Transverse colon (tissue), 4 donors: ENCODE measurements around the gene LRRC4B.

Source experiments
- POLR2A ChIP-seq: fragments of 450-650 bp; IDR thresholded peaks from one replicate; pipeline ENCODE4 v1.6.1; 2016; ENCODE audit warnings: antibody characterized with exemption, mild to moderate bottlenecking, moderate library complexity
- POLR2AphosphoS5 ChIP-seq, 3 donors: sonication (generic); formaldehyde crosslinking; IDR thresholded peaks; one replicate each; pipeline ENCODE4 v1.6.1; 2016; ENCODE audit warnings: antibody characterized with exemption in 3 of 3
- TF ChIP-seq, protein P1 (sequence below), 5 experiments: fragments of 200-600 bp in 3 of 5; fragments of 450-650 bp in 2 of 5; sonication (generic) in 3 of 5; IDR thresholded peaks; 1 replicate in 2 of 5; 2 replicates in 3 of 5; pipeline ENCODE4 v1.5.1; 2016 to 2017; ENCODE audit warnings: antibody characterized with exemption in 5 of 5, inconsistent platforms in 3 of 5, mild to moderate bottlenecking in 2 of 5, moderate library complexity in 1 of 5

DNA sequence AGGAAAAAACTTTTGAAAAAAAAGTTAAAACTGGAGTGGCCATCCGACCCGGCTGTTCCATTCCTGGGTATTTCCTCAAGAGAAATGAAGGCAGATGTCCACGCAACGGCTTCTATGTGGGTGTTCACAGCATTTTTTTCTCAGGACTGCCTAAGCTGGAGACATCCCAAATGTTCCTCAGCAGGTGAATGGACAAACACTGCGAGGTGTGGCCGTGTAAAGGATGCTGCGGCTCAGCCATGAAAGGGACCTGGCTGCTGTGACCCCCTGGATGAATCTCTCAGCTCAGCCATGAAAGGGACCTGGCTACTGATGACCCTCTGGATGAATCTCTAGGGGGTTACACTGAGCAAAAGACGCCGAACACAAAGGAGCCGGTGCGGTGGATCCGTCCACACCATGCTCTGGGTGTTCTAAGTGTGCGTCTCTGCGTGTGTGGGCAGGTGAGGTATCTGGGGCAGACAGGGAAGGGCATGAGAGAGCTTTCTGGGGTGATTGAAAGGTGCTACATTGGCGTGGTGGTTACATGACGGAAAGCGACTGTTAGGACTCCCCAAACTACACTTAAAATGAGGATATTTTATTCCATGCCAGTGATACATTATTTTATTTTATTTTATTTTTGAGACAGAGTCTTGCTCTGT lies 47.3 kb downstream of the LRRC4B start:
- TF ChIP-seq, protein P1, sequence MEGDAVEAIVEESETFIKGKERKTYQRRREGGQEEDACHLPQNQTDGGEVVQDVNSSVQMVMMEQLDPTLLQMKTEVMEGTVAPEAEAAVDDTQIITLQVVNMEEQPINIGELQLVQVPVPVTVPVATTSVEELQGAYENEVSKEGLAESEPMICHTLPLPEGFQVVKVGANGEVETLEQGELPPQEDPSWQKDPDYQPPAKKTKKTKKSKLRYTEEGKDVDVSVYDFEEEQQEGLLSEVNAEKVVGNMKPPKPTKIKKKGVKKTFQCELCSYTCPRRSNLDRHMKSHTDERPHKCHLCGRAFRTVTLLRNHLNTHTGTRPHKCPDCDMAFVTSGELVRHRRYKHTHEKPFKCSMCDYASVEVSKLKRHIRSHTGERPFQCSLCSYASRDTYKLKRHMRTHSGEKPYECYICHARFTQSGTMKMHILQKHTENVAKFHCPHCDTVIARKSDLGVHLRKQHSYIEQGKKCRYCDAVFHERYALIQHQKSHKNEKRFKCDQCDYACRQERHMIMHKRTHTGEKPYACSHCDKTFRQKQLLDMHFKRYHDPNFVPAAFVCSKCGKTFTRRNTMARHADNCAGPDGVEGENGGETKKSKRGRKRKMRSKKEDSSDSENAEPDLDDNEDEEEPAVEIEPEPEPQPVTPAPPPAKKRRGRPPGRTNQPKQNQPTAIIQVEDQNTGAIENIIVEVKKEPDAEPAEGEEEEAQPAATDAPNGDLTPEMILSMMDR (IDR thresholded peaks at IDR 0.05), result no peak
- TF ChIP-seq POLR2A (no peak), POLR2AphosphoS5 (IDR thresholded peaks at IDR 0.05) (no peak)
